ENCODE data around the gene ABCC8.

- TF ChIP-seq POLR2AphosphoS5 (IDR thresholded peaks at IDR 0.05; ENCODE audit: low read depth) (no peak), REST (IDR thresholded peaks at IDR 0.05; ENCODE audit: unreplicated experiment) (no peak), EZH2 (IDR thresholded peaks at IDR 0.05; ENCODE audit: low read depth, unreplicated experiment) (no peak), CTCF (conservative IDR thresholded peaks at IDR 0.05; ENCODE audit: low read depth in 2 of 2) (no peak), EZH2phosphoT487 (IDR thresholded peaks at IDR 0.05; ENCODE audit: unreplicated experiment) (no peak), ETS1 (IDR thresholded peaks at IDR 0.05) (no peak), ZNF114 (CRISPR knock-in tag; IDR thresholded peaks at IDR 0.05) (no peak), ZNF462 (CRISPR knock-in tag; IDR thresholded peaks at IDR 0.05) (no peak)
Observed at GRCh38 chr11:17505146-17505545, 28.5 kb upstream of the ABCC8 start.
